COR-L47 (cell line): Measurements from ENCODE around the gene OR2W1.

Source experiments
- DNase-seq: peaks from one replicate; lab custom pipeline; 2025; lab: John Stamatoyannopoulos, UW

Gene OR2W1

GRCh38 chr6:28996844-28997510 is 48.0 kb downstream of the OR2W1 start:
- DNase-seq = no peak

GRCh38 chr6:28995093-28995650 is 49.8 kb downstream of the OR2W1 start:
- no peak for DNase-seq
